NCI-H1694 (cell line): ENCODE data around the gene NDRG3.
A peak's percentile ranks its signal among the peaks of the same experiment; 100 is the strongest.

Experiments
- DNase-seq: peaks from one replicate; lab custom pipeline; 2025; lab: John Stamatoyannopoulos, UW

Gene NDRG3

GRCh38 chr20:36606158-36607066, 139.5 kb downstream of the NDRG3 start:
- no peak for DNase-seq

GRCh38 chr20:36605399-36606157, 140.3 kb downstream of the NDRG3 start, which contains the start of gene RAB5IF:
Gene RAB5IF, plus strand, starts transcription at chr20:36605779. Its CDS starts 173 bp downstream, at chr20:36605952.
- DNase-seq, result peak; percentile 94

GRCh38 chr20:36604952-36605398, 140.9 kb downstream of the NDRG3 start:
- no peak for DNase-seq
